Iris pigment epithelial cell (primary cell): ENCODE results near the gene SNAP47.
A peak's percentile ranks its signal among the peaks of the same experiment; 100 is the strongest.
"Not testable (repeated sequence)": the region's sequence is repeated elsewhere in the genome, so short reads cannot be mapped to it uniquely, and the experiment has no call there.

Experiments
- DNase-seq: peaks from one replicate; pipeline ENCODE4 v3.0.0-alpha.2; 2011; ENCODE audit warnings: low read depth

Gene SNAP47, protein sequence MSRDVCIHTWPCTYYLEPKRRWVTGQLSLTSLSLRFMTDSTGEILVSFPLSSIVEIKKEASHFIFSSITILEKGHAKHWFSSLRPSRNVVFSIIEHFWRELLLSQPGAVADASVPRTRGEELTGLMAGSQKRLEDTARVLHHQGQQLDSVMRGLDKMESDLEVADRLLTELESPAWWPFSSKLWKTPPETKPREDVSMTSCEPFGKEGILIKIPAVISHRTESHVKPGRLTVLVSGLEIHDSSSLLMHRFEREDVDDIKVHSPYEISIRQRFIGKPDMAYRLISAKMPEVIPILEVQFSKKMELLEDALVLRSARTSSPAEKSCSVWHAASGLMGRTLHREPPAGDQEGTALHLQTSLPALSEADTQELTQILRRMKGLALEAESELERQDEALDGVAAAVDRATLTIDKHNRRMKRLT

DNA sequence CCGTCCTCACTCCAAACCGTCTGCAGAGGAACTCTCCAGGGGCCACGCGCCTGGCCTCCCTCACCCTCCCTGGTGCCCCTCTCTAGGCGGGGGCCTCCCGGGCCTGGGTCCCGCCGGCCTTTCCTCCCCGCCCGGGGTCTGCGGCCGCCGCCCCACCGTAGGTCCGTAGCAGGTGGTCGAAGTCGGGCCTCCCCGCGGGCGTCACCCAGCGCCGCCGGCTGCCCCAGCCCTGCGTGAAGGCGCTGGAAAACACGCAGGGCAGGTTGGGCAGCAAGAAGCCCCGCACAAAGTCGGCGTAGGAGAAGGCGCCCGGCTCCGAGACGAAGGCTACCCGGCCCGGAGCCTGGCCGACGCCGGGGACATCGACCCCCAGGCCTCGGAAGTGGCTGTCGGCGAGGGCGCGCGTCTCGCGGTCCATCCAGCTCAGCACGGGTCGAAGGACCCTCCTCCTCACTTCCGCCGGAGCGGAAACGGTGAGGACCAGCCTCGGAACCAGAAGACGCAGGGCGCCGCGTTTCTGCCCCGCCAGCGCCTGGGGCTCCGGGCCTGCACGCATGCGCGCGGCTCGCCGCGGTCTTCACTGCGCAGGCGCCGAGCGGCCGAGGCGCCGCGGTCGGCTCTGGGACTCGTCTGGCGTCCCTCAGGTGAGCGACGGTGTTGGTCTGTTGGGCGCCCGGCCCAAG is at the start of gene SNAP47, which contains the start of gene JMJD4:
TSS of gene SNAP47 (plus strand) at position 580 of the 683 bp plus-strand sequence. CDS start 12,302 bp downstream, outside the sequence.
TSS of gene JMJD4 (minus strand) at position 447 of the 683 bp plus-strand sequence. CDS start at position 418, 29 bp downstream.
- peak; percentile 89 for DNase-seq

DNA sequence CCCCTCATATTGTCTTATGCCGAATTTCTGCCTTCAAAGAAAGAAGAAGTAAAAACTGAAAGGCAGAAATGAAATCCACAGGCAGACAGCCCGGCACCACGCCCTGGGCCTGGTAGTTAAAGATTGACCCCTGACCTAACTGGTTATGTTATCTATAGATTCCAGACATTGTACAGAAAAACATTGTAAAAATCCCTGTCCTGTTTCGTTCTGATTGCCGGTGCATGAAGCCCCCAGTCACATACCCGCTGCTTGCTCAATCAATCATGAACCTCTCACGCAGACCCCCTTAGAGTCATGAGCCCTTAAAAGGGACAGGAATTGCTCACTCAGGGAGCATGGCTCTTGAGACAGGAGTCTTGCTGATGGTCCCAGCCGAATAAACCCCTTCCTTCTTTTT is 49.4 kb upstream of the SNAP47 start:
- DNase-seq = no peak

DNA sequence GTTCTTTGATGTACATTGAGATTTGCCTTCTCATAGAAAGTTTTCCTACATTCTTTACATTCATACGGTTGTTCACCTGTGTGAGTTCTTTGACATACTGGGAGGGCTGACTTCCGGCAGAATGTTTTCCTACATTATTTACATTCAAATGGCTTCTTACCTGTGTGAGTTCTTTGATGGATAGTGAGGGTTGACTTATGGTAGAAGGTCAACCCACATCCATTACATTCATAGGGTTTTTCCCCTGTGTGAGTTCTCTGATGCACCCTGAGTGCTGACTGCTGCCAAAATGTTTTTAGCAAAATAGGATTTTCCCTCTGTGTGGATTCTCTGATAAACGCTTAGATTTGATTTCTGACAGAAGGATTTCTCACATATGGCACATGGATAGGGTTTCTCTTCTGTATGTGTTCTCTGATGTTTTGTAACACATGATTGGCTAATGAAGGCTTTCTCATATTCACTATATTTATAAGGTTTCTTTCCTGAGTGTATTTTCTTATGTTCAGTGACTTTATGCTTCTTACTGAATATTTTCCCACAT is 37.8 kb upstream of the SNAP47 start:
- no peak for DNase-seq

DNA sequence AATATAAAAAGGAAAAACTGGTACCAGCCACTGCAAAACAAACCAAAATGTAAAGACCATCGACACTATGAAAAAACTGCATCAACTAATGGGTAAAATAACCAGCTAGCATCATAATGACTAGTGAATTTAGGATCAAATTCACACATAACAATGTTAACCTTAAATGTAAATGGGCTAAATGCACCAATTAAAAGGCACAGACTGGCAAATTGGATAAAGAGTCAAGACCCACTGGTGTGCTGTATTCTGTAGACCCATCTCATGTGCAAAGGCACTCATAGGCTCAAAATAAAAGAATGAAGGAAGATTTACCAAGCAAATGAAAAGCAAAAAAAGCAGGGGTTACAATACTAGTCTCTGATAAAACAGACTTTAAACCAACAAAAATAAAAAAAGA is 33.6 kb upstream of the SNAP47 start:
- DNase-seq = not testable (repeated sequence)

DNA sequence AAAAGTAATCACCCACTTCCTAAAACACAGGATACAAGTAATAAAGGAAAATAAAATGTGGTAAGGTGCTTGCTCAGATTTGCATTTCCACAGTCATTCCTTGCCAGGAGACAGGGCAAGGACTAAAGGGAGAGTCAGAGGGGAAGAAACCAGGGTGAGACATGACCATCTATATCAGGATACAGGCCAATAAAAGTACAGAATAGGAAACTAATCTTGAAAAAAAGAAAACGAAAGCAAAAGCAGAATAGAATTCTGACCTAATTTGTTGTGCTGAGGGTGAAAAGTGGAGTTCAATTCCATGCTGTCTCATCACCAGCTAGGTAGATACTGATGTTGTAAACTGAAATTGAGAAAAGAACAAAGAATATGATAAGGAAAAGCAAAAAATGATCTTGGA is 27.4 kb upstream of the SNAP47 start:
- DNase-seq = no peak

DNA sequence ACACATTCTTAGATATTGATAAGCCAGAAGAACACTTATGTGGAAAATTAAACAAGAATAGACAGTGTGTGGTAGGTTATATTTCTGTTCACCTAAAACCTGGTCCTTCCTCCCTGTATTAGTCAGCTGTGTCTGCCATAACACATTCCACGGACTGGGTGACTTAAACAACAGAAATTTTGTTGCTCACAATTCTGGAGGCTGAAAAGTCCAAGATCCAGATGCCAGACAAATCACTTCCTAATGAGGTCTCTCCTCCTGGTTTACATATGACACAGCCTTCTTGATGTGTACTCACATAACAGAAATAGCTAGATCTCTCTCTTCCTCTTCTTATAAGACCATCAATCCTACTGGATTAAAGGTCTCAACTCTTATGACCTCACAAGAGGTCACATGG is 25.8 kb upstream of the SNAP47 start:
- no peak for DNase-seq

DNA sequence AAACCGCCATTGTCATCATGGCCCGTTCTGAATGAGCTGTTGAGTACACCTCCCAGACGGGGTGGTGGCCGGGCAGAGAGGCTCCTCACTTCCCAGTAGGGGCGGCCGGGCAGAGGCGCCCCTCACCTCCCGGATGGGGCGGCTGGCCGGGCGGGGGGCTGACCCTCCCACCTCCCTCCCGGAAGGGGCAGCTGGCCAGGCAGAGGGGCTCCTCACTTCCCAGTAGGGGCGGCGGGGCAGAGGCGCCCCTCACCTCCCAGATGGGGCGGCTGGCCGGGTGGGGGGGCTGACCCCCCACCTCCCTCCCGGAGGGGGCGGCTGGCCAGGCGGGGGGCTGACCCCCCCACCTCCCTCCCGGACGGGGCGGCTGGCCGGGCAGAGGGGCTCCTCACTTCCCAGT is 24.8 kb upstream of the SNAP47 start:
- not testable (repeated sequence) for DNase-seq

DNA sequence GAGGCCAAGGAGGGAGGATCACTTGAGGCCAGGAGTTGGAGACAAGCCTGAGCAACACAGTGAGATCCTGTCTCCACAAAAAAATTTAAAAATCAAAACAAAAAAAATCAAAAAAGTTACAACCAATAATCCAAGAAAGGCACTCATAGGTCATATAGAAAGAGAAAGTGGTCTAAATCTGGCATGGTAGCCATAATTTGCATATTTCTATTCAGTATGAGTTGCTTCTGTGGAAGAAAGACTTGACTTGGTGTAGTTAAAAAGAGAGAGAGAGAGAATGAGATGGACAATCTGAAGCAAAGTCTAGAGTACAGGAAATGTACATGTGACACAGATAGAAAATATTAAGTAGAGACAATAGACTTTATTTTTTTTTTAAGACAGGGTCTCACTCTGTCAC is 22.6 kb upstream of the SNAP47 start:
- no peak for DNase-seq

DNA sequence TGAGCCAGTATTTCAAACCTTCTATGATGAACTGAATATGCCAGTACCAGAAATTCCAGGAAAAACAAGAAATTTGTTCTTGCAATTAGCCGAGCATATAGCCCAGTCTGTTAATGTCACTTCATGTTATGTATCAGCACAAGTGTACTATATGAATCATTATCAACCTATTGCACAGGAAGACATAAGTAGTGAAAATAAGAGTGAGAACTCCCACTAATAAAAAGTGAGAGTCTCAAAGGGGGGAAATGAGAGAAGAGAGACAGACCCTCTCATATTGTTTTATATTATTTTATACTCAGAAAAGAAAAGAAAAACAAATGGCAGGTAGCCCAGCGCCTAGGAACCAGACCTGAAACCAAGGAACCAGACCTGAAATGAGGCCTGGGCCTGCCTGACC is 16.3 kb upstream of the SNAP47 start:
- DNase-seq = no peak

DNA sequence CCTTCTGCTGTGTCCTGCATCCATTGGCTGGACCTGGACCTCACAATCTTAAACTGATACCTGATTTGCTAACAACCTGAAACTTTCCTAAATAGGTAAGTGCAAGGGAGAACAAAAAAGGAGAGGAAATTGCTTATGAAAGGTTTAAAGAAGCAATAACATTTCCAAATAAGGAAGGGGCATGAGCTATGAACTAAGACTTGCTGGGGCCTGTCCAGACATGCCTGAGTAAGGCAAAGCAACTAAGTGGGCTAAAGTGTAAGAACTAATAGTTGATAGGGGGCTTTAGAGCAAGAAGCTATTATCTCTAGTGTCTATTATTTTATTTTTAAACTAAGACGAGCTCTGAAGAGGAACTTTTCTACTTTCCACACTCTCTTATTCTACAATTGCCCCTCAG is 11.8 kb upstream of the SNAP47 start:
- DNase-seq = peak; percentile 28

DNA sequence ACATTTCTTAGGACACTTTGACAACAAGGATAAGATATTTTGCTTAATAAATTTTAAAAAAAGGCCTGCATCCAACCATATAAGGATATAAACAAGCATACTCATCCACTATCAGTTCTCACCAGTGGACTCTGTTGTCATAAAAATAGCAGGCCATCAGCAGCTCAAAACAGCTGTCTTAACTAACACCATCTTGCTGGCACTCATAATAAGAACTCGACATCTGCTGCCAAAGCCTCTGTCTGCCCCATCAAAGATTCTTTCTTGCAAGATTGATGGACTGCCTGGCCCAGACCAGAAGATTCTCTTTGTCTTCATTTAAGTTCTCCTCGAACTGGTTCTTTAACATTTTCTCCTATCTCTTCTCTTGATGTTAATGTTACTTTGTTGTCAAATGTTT is 10.2 kb upstream of the SNAP47 start:
- DNase-seq = no peak

DNA sequence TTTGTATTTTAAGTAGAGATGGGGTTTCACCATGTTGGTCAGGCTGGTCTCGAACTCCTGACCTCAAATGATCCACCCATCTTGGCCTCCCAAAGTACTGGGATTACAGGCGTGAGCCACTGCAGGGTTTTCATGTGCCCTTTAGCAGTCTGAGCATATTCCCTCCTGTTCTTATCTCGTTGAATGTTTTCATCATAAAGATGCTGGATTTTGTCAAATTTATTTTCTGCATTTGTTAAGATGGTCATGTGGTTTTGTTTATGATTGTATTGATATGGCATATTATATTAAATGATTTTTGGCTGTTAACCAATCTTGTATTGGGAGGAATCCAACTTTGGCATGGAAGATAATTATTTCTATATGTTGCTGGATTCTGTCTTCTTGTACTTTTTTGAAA is 8.9 kb upstream of the SNAP47 start:
- no peak for DNase-seq

DNA sequence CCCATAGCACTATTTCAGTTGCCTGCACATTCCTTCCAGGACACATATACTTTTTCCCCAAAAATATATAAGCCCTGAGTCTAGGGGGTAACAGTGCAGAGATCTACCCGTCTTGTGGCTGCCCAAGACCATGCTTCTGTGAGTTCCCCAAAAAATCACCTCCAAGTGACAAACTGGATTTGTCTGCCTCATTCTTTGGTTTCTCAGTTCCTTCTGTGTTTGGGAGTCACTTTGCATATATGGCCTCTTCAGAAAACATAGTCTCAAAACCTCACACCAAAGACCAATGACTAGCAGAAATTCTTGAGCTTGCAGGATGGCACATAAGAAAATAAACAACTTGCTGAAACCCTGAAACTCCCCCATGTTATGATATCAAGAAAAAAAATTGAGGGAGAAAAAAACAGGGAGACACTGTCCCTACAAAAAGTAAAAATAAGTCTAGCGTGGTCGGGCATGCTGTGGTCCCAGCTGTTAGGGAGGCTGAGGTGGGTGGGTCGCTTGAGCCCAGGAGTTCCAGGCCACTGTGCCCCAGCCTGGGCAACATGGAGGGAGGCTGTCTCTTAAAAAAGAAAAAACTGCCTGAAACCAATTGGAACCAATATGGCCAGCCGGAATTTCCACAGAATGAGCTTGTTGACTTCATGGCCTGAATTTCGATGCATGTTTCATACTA is 8.2 kb upstream of the SNAP47 start:
- DNase-seq = no peak

DNA sequence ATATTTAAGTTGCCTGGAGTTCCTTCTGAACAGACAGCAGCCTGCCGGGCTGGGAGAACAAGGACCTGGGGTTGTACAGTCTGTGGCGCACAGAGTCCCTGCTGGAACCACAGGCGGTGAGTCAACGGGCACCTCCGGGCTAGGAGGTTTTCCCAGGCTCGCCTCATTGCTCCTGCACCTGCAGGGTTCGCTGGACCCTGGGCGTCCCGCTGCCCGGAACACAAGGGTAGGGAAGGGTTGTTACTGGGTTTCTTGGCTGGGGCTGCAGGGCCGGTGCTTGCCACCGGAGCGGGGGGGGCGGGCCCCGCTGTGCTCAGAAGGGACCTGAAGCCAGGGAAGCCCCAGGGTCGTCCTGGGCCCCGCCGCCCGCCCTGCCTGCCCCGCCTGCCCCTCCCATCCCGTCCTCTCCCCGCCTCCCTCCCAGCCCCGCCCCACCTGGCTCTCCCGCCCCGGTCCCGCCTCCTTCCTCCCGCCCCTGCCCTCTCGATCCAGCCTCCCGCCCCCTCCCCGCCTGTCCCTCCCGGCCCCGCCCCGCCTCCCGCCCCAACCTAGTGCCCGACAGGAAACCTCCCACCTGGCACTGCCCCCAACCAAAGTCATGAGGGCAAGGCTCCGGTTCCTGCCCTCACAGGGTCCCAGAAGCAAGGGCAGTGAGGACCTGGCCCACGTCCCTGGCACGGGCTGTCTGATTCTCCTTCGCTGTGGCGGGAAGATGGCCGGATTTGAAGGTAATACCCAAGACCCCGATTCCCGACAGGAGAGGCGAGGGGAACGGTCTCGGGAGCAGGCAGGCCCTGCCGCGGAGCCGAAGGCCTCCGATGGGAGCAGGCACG is 7.0 kb upstream of the SNAP47 start:
- peak; percentile 53 for DNase-seq

DNA sequence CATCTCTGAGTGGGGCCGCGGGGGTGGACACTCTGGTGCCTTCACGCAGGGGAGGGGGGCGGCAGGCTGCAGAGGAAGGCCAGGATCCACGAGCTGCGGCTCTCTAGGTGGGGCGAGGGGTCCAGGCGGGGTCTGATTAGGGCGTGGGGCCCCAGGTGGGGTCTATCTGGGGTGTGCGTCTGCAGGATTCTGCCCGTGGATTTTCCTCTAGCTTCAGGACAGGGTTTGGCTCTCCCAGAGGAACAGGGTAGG is 6.4 kb upstream of the SNAP47 start:
- no peak for DNase-seq

DNA sequence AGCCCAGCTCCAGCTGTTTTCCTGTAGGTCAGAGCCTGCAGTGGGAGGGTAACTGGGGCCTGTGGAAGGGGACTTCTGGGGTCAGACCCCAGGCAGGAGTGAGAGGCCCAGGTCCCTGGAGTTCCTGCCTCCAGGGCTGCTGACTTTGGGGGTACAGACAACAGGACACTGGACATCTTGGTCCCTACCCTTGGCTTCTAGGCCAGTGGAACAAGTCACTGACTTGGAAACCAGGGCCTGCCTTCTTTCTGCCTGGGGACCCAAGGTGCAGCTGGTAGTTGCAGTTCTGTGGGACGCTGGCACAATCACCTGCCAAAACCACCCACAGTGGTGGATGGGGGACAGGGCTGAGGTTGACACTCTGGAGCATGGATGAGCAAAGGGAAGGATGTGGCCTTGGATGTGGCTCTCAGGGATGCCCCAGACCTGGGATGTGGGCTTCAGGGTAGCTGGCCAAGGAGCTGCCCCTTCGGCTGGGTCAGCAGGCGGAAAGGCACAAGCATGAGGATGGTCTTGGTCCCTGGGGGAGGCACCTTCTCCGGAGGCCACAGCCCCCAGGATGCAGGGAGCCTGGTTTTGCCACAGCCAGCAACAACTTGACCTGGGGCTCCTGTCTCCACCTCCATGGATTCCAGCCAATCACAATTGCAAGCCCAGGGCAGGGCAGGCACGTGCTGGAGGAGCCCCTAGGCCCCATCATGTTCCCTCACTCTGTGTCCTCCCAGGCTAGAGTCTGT is 5.9 kb upstream of the SNAP47 start:
- DNase-seq = no peak

DNA sequence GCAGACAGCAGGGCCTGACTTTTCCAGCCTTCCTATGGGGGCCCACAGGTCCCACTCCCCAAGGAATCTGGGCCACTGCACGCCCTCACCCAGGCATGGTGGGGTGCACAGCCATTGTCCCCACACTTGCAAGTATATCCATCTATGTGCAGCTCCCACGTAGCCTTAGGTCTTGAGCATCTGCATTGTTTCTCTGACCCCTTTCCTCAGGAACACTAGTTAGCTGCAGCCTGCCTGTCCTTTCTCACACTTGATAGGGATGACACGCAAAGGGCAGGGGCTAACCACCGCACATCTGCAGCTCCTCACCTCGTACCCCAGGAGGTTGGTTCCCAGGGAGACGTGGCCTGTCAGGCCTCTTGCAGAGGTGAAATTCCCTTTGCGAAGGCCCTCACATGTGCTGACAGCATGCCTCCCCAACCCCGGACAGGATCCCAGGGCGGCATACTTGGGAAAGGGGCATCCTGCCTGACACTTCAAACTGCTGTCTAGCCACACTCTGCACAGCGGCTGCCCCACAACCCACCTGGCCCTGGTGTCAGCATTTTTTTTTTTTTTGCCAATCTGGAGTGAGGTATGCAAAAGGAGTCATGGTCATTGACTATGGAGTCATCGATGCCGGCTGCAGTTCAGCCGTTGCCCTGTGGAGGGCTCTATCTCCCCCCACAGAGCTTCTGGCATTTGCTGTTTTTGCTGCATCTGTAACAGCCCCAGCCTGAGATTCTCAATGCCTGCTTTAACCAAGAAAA is 5.2 kb upstream of the SNAP47 start:
- peak; percentile 60 for DNase-seq

DNA sequence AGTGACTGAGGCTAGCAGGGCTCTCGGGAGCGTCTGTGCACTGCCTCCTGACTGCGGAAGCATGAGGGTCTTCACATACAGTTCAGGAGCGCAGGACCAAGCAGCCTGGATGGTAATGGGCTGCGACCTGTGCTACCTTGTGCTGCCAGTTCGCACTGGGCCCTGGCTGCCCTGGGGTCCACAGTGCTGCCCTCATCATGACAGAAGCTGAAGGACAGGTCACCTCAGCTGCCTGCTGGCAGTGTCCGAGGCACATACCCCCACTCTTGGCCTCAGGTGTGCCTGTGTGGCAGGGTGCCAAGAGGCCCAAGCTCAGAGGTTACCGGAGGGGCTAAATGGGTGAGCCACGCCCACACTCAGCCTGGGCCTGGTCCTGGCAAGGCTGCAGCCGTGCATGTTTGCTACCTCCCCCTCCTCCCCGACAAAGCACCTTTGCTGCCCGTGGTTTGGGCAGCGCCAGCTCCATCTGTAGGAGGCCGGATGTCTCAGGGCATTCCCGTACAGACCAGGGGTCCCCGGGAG is 4.5 kb upstream of the SNAP47 start:
- no peak for DNase-seq

DNA sequence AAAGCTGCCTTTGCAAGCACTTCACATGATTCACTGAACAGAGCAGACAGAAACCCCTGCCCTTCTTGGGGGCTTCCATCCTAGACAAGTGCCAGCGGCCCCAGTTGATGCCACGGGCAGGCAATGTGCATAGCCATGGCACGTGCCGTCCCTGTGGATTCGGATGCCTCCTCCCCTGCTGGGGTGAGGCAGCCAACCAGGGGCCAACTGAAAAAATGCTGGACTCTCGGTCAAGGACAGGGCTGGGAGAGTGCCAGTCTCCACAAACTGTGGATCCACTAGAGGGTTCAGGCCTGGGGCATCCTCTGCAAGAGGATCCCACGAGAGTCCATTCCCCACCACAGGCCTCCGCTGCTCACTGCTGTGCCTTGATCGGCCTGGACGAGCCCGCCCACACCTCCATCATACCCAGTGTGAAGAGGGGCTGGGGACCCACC is 4.0 kb upstream of the SNAP47 start:
- DNase-seq = no peak
